Common myeloid progenitor, CD34-positive (primary cell): ENCODE results near the gene KANK4.
"Not testable (repeated sequence)": the region's sequence is repeated elsewhere in the genome, so short reads cannot be mapped to it uniquely, and the experiment has no call there.

Experiments used
- CTCF ChIA-PET: fragments of 350-600 bp; sonication (Branson Sonifier 250); formaldehyde crosslinking; loops from one replicate; lab custom pipeline; 2021; ENCODE audit warnings: antibody characterized with exemption; lab: Charles Lee
- POLR2A ChIA-PET: fragments of 350-600 bp; sonication (Branson Sonifier 250); formaldehyde crosslinking; loops from one replicate; lab custom pipeline; 2021; ENCODE audit warnings: antibody characterized with exemption; lab: Charles Lee
- DNase-seq, 3 donors: peaks; one replicate each; pipeline versions ENCODE4 v3.0.0 to v3.0.0-alpha.2; 2013
- H3K27ac ChIP-seq, 2 experiments: 1 replicate in 1 of 2; 2 replicates in 1 of 2; pipeline ENCODE4 v1.7.0; 2013; ENCODE audit warnings: inconsistent platforms in 2 of 2, low read length in 2 of 2, mild to moderate bottlenecking in 2 of 2, low read depth in 1 of 2, moderate library complexity in 1 of 2; ENCODE audit not compliant: severe bottlenecking in 2 of 2, insufficient read depth in 1 of 2, poor library complexity in 1 of 2
- H3K27me3 ChIP-seq, 5 experiments: replicated peaks in 2 of 5; 1 replicate in 3 of 5; 2 replicates in 2 of 5; pipeline versions ENCODE4 v1.6.1 to v1.7.0; 2013; ENCODE audit warnings: low read length in 4 of 5, mild to moderate bottlenecking in 2 of 5, moderate library complexity in 2 of 5, inconsistent platforms in 1 of 5; ENCODE audit not compliant: insufficient read depth in 5 of 5, control insufficient read depth in 4 of 5
- H3K36me3 ChIP-seq, 4 experiments: 1 replicate in 2 of 4; 2 replicates in 2 of 4; pipeline versions ENCODE4 v1.6.1 to v1.7.0; 2013; ENCODE audit warnings: low read length in 3 of 4, control low read depth in 1 of 4, mild to moderate bottlenecking in 1 of 4; ENCODE audit not compliant: control insufficient read depth in 4 of 4, insufficient read depth in 4 of 4
- H3K4me1 ChIP-seq, 4 experiments: 1 replicate in 3 of 4; 2 replicates in 1 of 4; pipeline versions ENCODE4 v1.6.1 to v1.7.1; 2013; ENCODE audit warnings: low read length in 3 of 4, mild to moderate bottlenecking in 3 of 4, control low read depth in 1 of 4, inconsistent platforms in 1 of 4, moderate library complexity in 1 of 4; ENCODE audit not compliant: control insufficient read depth in 4 of 4, insufficient read depth in 4 of 4; ENCODE audit errors: control extremely low read depth in 1 of 4
- H3K4me3 ChIP-seq, 7 experiments: 1 replicate in 4 of 7; 2 replicates in 3 of 7; pipeline versions ENCODE4 v1.5.1 to v1.7.0; 2013; ENCODE audit warnings: mild to moderate bottlenecking in 7 of 7, low read length in 6 of 7, moderate library complexity in 6 of 7, inconsistent platforms in 2 of 7, low read depth in 2 of 7, control low read depth in 1 of 7; ENCODE audit not compliant: insufficient read depth in 4 of 7, control insufficient read depth in 1 of 7; ENCODE audit errors: extremely low read depth in 1 of 7
- H3K9me3 ChIP-seq, 5 experiments: 1 replicate in 4 of 5; 2 replicates in 1 of 5; pipeline versions ENCODE4 v1.6.1 to v1.7.1; 2013; ENCODE audit warnings: low read length in 4 of 5, mild to moderate bottlenecking in 2 of 5, inconsistent platforms in 1 of 5, low read depth in 1 of 5, moderate library complexity in 1 of 5; ENCODE audit not compliant: control insufficient read depth in 4 of 5, insufficient read depth in 2 of 5; ENCODE audit errors: control extremely low read depth in 1 of 5
- WGBS: methylation state at CpG from one replicate; pipeline ENCODE4 v1.1.5; 2013; ENCODE audit not compliant: insufficient coverage; 5-methylcytosine and 5-hydroxymethylcytosine counted together

Gene KANK4

GRCh38 chr1:62259551-62259950 is 59.7 kb downstream of the KANK4 start:
- H3K36me3 ChIP-seq: no peaks in the 10 kb centered on the region

GRCh38 chr1:62250126-62250726 is 69.0 kb downstream of the KANK4 start:
- POLR2A ChIA-PET: no interaction called here
- no peaks in the 10 kb centered on the region for H3K27me3 ChIP-seq
- no peaks in the 10 kb centered on the region for H3K9me3 ChIP-seq
- peak overlapping the region in 1 of 7 experiments; percentile 23 for H3K4me3 ChIP-seq
- CTCF ChIA-PET: no interaction called here
- no peaks in the 10 kb centered on the region for H3K36me3 ChIP-seq
- no peak overlapping the region for H3K27ac ChIP-seq
- DNase-seq: peak in 2 of 3 donors; percentile 46 to 47
- 52% methylated on average over 6 of the region's 10 CpGs for WGBS
- H3K4me1 ChIP-seq: peaks cover 7 to 13% (median 9%) of the 10 kb centered on the region in 4 experiments

More at GRCh38 chr1:62259551-62259950, 59.7 kb downstream of the KANK4 start:
- H3K27ac ChIP-seq: no peak overlapping the region
- H3K4me3 ChIP-seq: no peak overlapping the region
- no peaks in the 10 kb centered on the region for H3K27me3 ChIP-seq
- ChIA-PET CTCF (no interaction called here), POLR2A (no interaction called here)
- 100% methylated on average over 1 of the region's 4 CpGs for WGBS
- no peaks in the 10 kb centered on the region for H3K9me3 ChIP-seq
- no peak for DNase-seq
- H3K4me1 ChIP-seq: peaks cover 0 to 6% (median 0%) of the 10 kb centered on the region in 4 experiments

DNA sequence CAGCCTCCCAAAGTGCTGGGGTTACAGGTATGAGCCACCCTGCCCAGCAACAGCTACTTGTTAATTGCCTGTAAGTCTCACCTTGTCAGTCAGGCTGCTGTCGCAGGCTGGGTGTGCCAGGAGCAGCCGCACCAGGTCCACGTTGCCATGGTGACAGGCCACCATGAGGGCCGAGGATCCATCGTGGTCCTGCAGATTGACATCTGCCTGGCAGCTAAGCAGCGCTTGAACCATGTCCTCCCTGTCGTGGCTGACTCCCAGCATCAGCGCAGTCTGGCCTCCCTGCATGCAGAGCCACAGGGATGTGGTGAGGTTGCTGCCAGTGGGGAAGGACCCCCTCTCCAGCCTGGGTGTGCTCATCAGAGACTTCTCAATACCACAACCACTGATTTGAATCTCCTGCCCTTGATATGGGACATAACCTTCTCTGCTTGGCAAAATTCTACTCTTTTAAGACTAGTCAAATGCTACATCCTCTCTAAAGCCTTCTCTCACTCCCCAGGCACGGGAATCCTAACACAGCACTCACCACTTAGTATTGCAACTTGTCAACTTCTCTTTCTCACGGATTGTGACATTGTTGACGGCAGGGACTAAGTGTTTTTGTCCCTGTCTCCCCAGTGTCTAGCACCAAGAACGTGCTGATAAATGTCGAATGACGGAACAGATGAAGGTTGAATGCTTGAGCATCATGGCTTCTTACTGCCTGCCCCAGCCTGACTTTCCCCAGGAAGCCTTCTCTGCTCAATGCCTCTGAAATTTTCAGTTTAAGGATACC is 71.7 kb downstream of the KANK4 start:
- H3K27ac ChIP-seq: no peak overlapping the region
- H3K4me3 ChIP-seq: no peak overlapping the region
- no peaks in the 10 kb centered on the region for H3K27me3 ChIP-seq
- no peaks in the 10 kb centered on the region for H3K36me3 ChIP-seq
- H3K9me3 ChIP-seq: peaks cover 0 to 4% (median 0%) of the 10 kb centered on the region in 5 experiments
- 89% methylated on average over 13 of the region's 14 CpGs for WGBS
- POLR2A ChIA-PET: no interaction called here
- CTCF ChIA-PET: interaction anchor here (0.6 kb wide), 1 partner anchor 430 kb away, joined by 3 read pairs; no protein-coding TSS in a partner anchor
- no peak for DNase-seq
- H3K4me1 ChIP-seq: peaks cover 7 to 13% (median 9%) of the 10 kb centered on the region in 4 experiments

DNA sequence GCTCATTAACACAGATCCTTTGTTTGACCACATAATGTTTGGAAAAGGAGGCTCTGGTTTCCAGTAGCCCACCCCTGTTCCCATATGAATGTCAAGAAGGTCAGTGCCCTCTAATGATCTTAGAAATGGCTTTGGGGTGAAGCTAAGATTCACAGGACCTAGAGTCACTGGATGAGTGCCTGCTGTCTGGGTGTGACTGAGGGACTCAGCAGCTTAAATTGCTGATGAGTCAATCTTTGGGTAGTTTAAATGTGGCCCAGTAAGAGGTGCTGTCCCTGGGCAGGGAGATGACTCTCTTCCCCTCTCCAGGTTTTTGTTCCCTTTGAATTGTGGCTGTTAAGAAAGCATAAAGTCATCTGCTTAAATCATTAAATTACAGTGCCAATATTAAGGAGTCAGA is 74.0 kb downstream of the KANK4 start:
- Histone ChIP-seq H3K4me3 (no peak overlapping the region), H3K9me3 (peaks cover 0 to 4% (median 0%) of the 10 kb centered on the region in 5 experiments), H3K27me3 (no peaks in the 10 kb centered on the region), H3K36me3 (no peaks in the 10 kb centered on the region), H3K4me1 (peaks cover under 1 to 5% (median 2%) of the 10 kb centered on the region in 4 experiments), H3K27ac (no peak overlapping the region)
- ChIA-PET CTCF (no interaction called here), POLR2A (no interaction called here)
- DNase-seq: no peak

DNA sequence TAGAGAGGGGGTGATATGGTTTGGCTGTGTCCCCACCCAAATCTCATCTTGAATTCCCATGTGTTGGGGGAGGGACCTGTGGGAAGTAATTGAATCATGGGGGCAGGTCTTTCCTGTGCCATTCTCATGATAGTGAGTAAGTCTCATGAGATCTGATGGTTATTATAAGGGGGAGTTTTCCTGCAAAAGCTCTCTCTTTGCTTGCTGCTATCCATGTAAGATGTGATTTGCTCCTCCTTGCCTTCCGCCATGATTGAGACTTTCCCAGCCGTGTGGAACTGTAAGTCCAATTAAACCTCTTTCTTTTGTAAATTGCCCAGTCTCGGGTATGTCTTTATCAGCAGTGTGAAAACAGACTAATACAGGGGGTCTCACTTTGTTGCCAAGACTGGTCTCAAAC is 74.9 kb downstream of the KANK4 start:
- H3K36me3 ChIP-seq, CTCF ChIA-PET, POLR2A ChIA-PET, H3K4me3 ChIP-seq, H3K4me1 ChIP-seq, H3K27me3 ChIP-seq, DNase-seq, H3K9me3 ChIP-seq, H3K27ac ChIP-seq: not testable (repeated sequence)
- WGBS: 97% methylated on average over 3 of the region's 3 CpGs

DNA sequence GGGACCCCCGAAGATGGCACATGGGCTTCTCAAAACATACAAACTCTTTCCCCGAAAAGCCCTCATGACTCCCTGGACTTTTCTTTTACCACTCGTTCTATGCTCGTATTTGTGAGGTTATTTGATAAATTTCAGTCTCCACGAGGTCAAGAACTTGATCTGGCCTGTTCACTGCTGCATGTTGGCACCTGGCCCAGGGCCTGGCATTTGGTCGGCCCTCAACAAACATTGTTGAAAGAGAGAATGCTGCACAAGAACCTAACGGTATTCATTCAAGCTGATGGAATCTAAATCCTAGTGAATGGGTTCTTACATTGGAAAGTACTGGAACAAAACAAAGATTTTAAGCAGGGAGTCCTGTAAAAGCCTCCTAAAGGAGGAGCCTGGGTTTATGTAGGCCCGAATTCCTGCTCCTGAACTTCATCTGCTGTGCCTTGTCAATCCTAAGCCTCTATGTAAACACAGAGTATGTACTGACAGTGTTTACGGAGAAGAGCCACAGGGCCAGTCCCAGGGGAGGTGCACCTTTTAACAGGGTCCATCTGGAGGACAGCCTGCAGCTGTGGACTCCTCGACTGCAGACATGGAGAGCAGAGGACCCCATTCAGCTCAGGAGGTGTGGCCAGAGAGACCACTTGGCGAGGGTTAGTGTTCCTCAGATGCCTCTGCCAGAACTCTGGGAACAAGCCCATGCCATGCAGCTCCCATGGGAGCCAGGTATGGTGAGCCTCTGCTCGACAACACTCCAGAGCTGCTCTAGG is 77.7 kb downstream of the KANK4 start:
- H3K9me3 ChIP-seq: peaks cover 0 to 4% (median 0%) of the 10 kb centered on the region in 5 experiments
- no peaks in the 10 kb centered on the region for H3K27me3 ChIP-seq
- no peaks in the 10 kb centered on the region for H3K36me3 ChIP-seq
- no peak overlapping the region for H3K27ac ChIP-seq
- 87% methylated on average over 10 of the region's 12 CpGs for WGBS
- no peak for DNase-seq
- H3K4me3 ChIP-seq: no peak overlapping the region
- POLR2A ChIA-PET: no interaction called here
- CTCF ChIA-PET: interaction anchor here (1.3 kb wide), 1 partner anchor 12 kb away, joined by 3 read pairs; no protein-coding TSS in a partner anchor
- no peaks in the 10 kb centered on the region for H3K4me1 ChIP-seq
